ENCODE results near the gene TMEM44.

- no peak for TF ChIP-seq BACH2 (CRISPR knock-in tag; IDR thresholded peaks at IDR 0.05; ENCODE audit: borderline replicate concordance)
- no peak for TF ChIP-seq ARNTL (CRISPR knock-in tag; IDR thresholded peaks at IDR 0.05; ENCODE audit: borderline replicate concordance, low read depth)
- TF ChIP-seq ZNF8 (CRISPR knock-in tag; IDR thresholded peaks at IDR 0.05): no peak
- TF ChIP-seq, protein P1, sequence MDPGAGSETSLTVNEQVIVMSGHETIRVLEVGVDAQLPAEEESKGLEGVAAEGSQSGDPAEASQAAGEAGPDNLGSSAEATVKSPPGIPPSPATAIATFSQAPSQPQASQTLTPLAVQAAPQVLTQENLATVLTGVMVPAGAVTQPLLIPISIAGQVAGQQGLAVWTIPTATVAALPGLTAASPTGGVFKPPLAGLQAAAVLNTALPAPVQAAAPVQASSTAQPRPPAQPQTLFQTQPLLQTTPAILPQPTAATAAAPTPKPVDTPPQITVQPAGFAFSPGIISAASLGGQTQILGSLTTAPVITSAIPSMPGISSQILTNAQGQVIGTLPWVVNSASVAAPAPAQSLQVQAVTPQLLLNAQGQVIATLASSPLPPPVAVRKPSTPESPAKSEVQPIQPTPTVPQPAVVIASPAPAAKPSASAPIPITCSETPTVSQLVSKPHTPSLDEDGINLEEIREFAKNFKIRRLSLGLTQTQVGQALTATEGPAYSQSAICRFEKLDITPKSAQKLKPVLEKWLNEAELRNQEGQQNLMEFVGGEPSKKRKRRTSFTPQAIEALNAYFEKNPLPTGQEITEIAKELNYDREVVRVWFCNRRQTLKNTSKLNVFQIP (CRISPR knock-in tag; IDR thresholded peaks at IDR 0.05; ENCODE audit: borderline replicate concordance, low read depth): no peak
- TF ChIP-seq TSHZ2 (CRISPR knock-in tag; IDR thresholded peaks at IDR 0.05): no peak
- TF ChIP-seq, protein P2, sequence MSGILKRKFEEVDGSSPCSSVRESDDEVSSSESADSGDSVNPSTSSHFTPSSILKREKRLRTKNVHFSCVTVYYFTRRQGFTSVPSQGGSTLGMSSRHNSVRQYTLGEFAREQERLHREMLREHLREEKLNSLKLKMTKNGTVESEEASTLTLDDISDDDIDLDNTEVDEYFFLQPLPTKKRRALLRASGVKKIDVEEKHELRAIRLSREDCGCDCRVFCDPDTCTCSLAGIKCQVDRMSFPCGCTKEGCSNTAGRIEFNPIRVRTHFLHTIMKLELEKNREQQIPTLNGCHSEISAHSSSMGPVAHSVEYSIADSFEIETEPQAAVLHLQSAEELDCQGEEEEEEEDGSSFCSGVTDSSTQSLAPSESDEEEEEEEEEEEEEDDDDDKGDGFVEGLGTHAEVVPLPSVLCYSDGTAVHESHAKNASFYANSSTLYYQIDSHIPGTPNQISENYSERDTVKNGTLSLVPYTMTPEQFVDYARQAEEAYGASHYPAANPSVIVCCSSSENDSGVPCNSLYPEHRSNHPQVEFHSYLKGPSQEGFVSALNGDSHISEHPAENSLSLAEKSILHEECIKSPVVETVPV (CRISPR knock-in tag; IDR thresholded peaks at IDR 0.05): no peak
- TF ChIP-seq CREB5 (CRISPR knock-in tag; IDR thresholded peaks at IDR 0.05; ENCODE audit: low read depth): no peak
- TF ChIP-seq ESRRG (CRISPR knock-in tag; IDR thresholded peaks at IDR 0.05): no peak
- TF ChIP-seq, protein P3, sequence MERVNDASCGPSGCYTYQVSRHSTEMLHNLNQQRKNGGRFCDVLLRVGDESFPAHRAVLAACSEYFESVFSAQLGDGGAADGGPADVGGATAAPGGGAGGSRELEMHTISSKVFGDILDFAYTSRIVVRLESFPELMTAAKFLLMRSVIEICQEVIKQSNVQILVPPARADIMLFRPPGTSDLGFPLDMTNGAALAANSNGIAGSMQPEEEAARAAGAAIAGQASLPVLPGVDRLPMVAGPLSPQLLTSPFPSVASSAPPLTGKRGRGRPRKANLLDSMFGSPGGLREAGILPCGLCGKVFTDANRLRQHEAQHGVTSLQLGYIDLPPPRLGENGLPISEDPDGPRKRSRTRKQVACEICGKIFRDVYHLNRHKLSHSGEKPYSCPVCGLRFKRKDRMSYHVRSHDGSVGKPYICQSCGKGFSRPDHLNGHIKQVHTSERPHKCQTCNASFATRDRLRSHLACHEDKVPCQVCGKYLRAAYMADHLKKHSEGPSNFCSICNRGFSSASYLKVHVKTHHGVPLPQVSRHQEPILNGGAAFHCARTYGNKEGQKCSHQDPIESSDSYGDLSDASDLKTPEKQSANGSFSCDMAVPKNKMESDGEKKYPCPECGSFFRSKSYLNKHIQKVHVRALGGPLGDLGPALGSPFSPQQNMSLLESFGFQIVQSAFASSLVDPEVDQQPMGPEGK (CRISPR knock-in tag; IDR thresholded peaks at IDR 0.05; ENCODE audit: borderline replicate concordance): no peak
- no peak for TF ChIP-seq ZC3H10 (CRISPR knock-in tag; IDR thresholded peaks at IDR 0.05)
- no peak for TF ChIP-seq RARB (CRISPR knock-in tag; IDR thresholded peaks at IDR 0.05)
Measured at GRCh38 chr3:194570898-194571297, 62.3 kb downstream of the TMEM44 start.

Data from SK-N-SH treated with all-trans-retinoic acid at 6 μM for 48 hours (cell line).